Endodermal cell (in vitro differentiated cells): ENCODE results near the gene GRIN2A. TPM values are rescaled to one million over a fixed set of nuclear protein-coding genes. Genes with fewer than 3 reads are reported as not detected.

Experiments
- DNase-seq: peaks from one replicate; pipeline ENCODE4 v3.0.0-alpha.2; 2017
- H3K27ac ChIP-seq: 2 replicates; pipeline ENCODE4 v1.5.1; 2013; ENCODE audit warnings: mild to moderate bottlenecking, low read depth, low read length, moderate library complexity
- H3K27me3 ChIP-seq: 2 replicates; pipeline ENCODE4 v1.6.1; 2013; ENCODE audit warnings: mild to moderate bottlenecking, low read length, moderate library complexity; ENCODE audit not compliant: insufficient read depth, control insufficient read depth, poor library complexity, severe bottlenecking
- H3K36me3 ChIP-seq: 2 replicates; pipeline ENCODE4 v1.7.0; 2013; ENCODE audit warnings: mild to moderate bottlenecking, low read length, moderate library complexity; ENCODE audit not compliant: control insufficient read depth, insufficient read depth
- H3K4me1 ChIP-seq: one replicate; pipeline ENCODE4 v1.7.0; 2013; ENCODE audit warnings: low read length; ENCODE audit not compliant: control insufficient read depth, insufficient read depth
- H3K4me3 ChIP-seq: 2 replicates; pipeline ENCODE4 v1.5.1; 2013; ENCODE audit warnings: mild to moderate bottlenecking, low read length, moderate library complexity
- H3K9ac ChIP-seq: 2 replicates; pipeline ENCODE4 v1.6.1; 2013; ENCODE audit warnings: mild to moderate bottlenecking, low read length, moderate library complexity; ENCODE audit not compliant: poor library complexity, severe bottlenecking; ENCODE audit errors: extremely low read depth
- H3K9me3 ChIP-seq: 2 replicates; pipeline ENCODE4 v1.6.1; 2013; ENCODE audit warnings: mild to moderate bottlenecking, low read length, moderate library complexity; ENCODE audit not compliant: control insufficient read depth
- H3K27ac Mint-ChIP-seq: 2 replicates; pipeline ENCODE4 v1.8.0; 2020; ENCODE audit warnings: mixed read lengths
- H3K27me3 Mint-ChIP-seq: 2 replicates; pipeline ENCODE4 v1.8.0; 2021; ENCODE audit warnings: mild to moderate bottlenecking, mixed read lengths; ENCODE audit not compliant: insufficient read depth
- H3K36me3 Mint-ChIP-seq: 2 replicates; pipeline ENCODE4 v1.8.0; 2020; ENCODE audit warnings: low read depth, mixed read lengths
- H3K4me1 Mint-ChIP-seq: 2 replicates; pipeline ENCODE4 v1.8.0; 2020; ENCODE audit warnings: mixed read lengths
- H3K4me3 Mint-ChIP-seq: 2 replicates; pipeline ENCODE4 v1.8.0; 2020; ENCODE audit warnings: mild to moderate bottlenecking, moderate library complexity, mixed read lengths
- H3K9me3 Mint-ChIP-seq: 2 replicates; pipeline ENCODE4 v1.8.0; 2020; ENCODE audit warnings: mild to moderate bottlenecking, mixed read lengths
- CTCF ChIP-seq: fragments of 200-600 bp; sonication (generic); conservative IDR thresholded peaks from 2 replicates; pipeline ENCODE4 v1.5.0; 2021; ENCODE audit warnings: antibody characterized with exemption, mild to moderate bottlenecking
- WGBS, 2 experiments: methylation state at CpG; one replicate each; pipeline versions ENCODE4 v1.1.5 to v1.1.7; 2013; ENCODE audit warnings: missing lambda C conversion rate in 2 of 2, mixed read lengths in 1 of 2; ENCODE audit not compliant: insufficient coverage in 1 of 2, insufficient read length in 1 of 2; 5-methylcytosine and 5-hydroxymethylcytosine counted together
- total RNA-seq, 2 donors: library from RNA; stranded (reverse); fragmentation: NEBNext Ultra II Directional in 1 of 2; extraction: Animal tissue kit (Norgen Biotek cat#: 25700) in 1 of 2; gene quantifications; 2 replicates in 1 of 2; 3 replicates in 1 of 2; pipeline ENCODE4 v1.2.1, GENCODE V29; 2021

The GRIN2A gene
- total RNA-seq, 2 donors from 2014 or later: 1.2 TPM

DNA sequence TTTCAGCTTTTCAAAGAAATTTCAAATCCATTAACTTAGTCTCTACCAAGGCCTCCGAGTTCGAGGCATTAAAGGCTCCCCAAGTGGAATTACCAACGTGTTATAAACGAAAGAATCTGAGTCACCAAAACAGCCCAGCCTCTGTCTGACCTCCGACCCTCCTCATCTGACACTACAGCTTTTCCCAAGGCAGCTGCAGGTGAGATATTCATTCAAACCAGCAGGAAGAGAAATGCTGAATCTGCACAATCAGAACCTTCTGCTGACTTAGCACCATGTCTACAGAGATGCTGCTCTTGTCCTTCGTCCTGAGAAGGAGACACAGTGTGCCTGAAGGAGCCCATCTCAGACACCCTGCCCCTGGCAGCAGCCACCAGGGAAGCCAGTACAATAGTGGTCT, 30.5 kb downstream of the GRIN2A start:
- H3K4me1 ChIP-seq: no peaks in the 10 kb centered on the region
- no peaks in the 10 kb centered on the region for H3K9me3 ChIP-seq
- H3K27me3 Mint-ChIP-seq: peaks cover 2% of the 10 kb centered on the region
- no peak for TF ChIP-seq CTCF
- no peaks in the 10 kb centered on the region for H3K36me3 ChIP-seq
- WGBS, 2 experiments: 93 to 95% methylated on average over 6 of the region's 6 CpGs
- H3K4me3 ChIP-seq: no peak overlapping the region
- no peak for DNase-seq
- H3K27ac Mint-ChIP-seq: no peak overlapping the region
- no peaks in the 10 kb centered on the region for H3K4me1 Mint-ChIP-seq
- H3K27ac ChIP-seq: no peak overlapping the region
- no peak overlapping the region for H3K9ac ChIP-seq
- no peaks in the 10 kb centered on the region for H3K9me3 Mint-ChIP-seq
- H3K27me3 ChIP-seq: no peaks in the 10 kb centered on the region
- H3K36me3 Mint-ChIP-seq: no peaks in the 10 kb centered on the region
- H3K4me3 Mint-ChIP-seq: no peak overlapping the region

DNA sequence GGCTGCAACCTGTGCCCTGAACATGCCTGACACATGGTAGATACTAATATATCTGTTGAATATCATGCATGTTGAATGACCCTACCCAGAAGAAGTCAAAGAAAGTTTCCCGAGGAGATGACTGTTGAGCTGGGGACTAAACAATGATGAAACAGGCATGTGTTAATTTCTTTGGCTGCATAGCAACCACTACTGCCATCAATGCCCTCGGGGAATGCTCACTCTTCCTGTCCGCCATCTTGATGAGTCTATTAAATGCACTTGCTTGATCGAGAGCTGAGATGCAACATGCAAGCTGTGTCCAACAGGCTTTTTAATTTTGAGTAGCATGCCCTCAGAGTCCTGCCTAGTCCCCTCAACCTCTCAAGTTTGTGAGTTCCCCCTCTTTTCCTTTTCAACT, 31.3 kb downstream of the GRIN2A start:
- Histone ChIP-seq H3K9me3 (no peaks in the 10 kb centered on the region), H3K27ac (no peak overlapping the region), H3K4me3 (no peak overlapping the region), H3K27me3 (no peaks in the 10 kb centered on the region), H3K4me1 (no peaks in the 10 kb centered on the region), H3K9ac (no peak overlapping the region), H3K36me3 (no peaks in the 10 kb centered on the region)
- H3K27me3 Mint-ChIP-seq: peaks cover 2% of the 10 kb centered on the region
- no peaks in the 10 kb centered on the region for H3K9me3 Mint-ChIP-seq
- H3K27ac Mint-ChIP-seq: no peak overlapping the region
- no peaks in the 10 kb centered on the region for H3K4me1 Mint-ChIP-seq
- no peak overlapping the region for H3K4me3 Mint-ChIP-seq
- H3K36me3 Mint-ChIP-seq: no peaks in the 10 kb centered on the region
- WGBS, 2 experiments: 89 to 90% methylated on average over 4 of the region's 4 CpGs
- no peak for TF ChIP-seq CTCF
- no peak for DNase-seq

DNA sequence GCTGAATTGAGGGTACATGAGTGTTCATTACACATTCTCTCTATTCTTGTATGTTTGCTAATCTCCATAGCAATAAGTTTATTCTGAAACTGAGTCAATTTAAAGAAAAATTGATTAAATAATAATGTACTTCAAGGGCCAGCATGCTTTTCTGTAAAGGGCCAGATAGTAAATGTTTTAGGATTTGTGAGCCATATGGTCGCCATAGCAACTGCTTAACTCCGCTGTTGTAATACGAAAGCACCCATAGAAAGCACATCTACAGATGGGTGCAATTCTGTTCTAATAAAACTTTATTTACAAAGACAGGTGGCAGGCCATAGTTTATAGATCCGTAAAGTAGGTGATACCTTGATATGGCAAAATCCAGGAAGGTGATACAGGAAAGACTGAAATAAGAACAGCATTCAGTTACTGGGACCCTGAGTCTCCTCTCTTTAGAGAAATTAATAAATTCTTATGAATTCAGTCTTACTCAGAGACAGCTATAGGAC, 36.6 kb downstream of the GRIN2A start:
- H3K4me1 Mint-ChIP-seq: no peaks in the 10 kb centered on the region
- DNase-seq: no peak
- WGBS, 2 experiments: 66 to 100% methylated on average over 3 to 4 of the region's 4 CpGs
- no peaks in the 10 kb centered on the region for H3K9me3 ChIP-seq
- H3K27ac Mint-ChIP-seq: no peak overlapping the region
- no peak overlapping the region for H3K27ac ChIP-seq
- no peak overlapping the region for H3K4me3 Mint-ChIP-seq
- no peak overlapping the region for H3K4me3 ChIP-seq
- peaks cover 11% of the 10 kb centered on the region for H3K27me3 ChIP-seq
- peaks cover 7% of the 10 kb centered on the region for H3K27me3 Mint-ChIP-seq
- H3K36me3 Mint-ChIP-seq: no peaks in the 10 kb centered on the region
- no peaks in the 10 kb centered on the region for H3K9me3 Mint-ChIP-seq
- no peak for TF ChIP-seq CTCF
- H3K9ac ChIP-seq: no peak overlapping the region
- H3K4me1 ChIP-seq: no peaks in the 10 kb centered on the region
- no peaks in the 10 kb centered on the region for H3K36me3 ChIP-seq
